Esophagus squamous epithelium (tissue), 4 donors: ENCODE measurements around the gene PSD2.

Source experiments
- CTCF ChIP-seq, 6 experiments: fragments of 450-650 bp in 4 of 6; fragments of 200-600 bp in 2 of 6; sonication (generic) in 2 of 6; IDR thresholded peaks; one replicate each; pipeline ENCODE4 v1.5.1; 2016 to 2019; ENCODE audit warnings: antibody characterized with exemption in 6 of 6, mild to moderate bottlenecking in 4 of 6, moderate library complexity in 4 of 6
- POLR2A ChIP-seq, 4 donors: fragments of 450-650 bp; IDR thresholded peaks; one replicate each; pipeline ENCODE4 v1.6.1; 2017; ENCODE audit warnings: antibody characterized with exemption in 4 of 4, mild to moderate bottlenecking in 4 of 4, moderate library complexity in 3 of 4

GRCh38 chr5:139880416-139881142 is 85.0 kb downstream of the PSD2 start:
- TF ChIP-seq CTCF (IDR thresholded peaks at IDR 0.05) (no peak), POLR2A (IDR thresholded peaks at IDR 0.05) (no peak)
